ENCODE results near the gene TAP1.

Gene TAP1

GRCh38 chr6:32843979-32844838 lies 9.3 kb downstream of the TAP1 start, which contains the start of gene PSMB8 (continued):
- no peak for TF ChIP-seq ZNF280C (tag by site-specific recombination; IDR thresholded peaks at IDR 0.05)
- no peak for TF ChIP-seq TRIM28 (IDR thresholded peaks at IDR 0.05; ENCODE audit: borderline replicate concordance, low read length)
- TF ChIP-seq KLF17 (tag by site-specific recombination; IDR thresholded peaks at IDR 0.05): 0 out of 2 replicates have a peak, but pooled peaks have one; percentile 15

- TF ChIP-seq ZNF560 (tag by site-specific recombination; IDR thresholded peaks at IDR 0.05; ENCODE audit: borderline replicate concordance) (no peak), FEZF1 (tag by site-specific recombination; IDR thresholded peaks at IDR 0.05) (no peak), ZNF2 (tag by site-specific recombination; IDR thresholded peaks at IDR 0.05) (no peak), PBX3 (CRISPR knock-in tag; IDR thresholded peaks at IDR 0.05) (no peak), ZNF777 (tag by site-specific recombination; IDR thresholded peaks at IDR 0.05; ENCODE audit: borderline replicate concordance) (no peak), HOXD13 (CRISPR knock-in tag; IDR thresholded peaks at IDR 0.05; ENCODE audit: borderline replicate concordance) (no peak), ZNF404 (tag by site-specific recombination; IDR thresholded peaks at IDR 0.05) (no peak), ZNF16 (tag by site-specific recombination; IDR thresholded peaks at IDR 0.05; ENCODE audit: low read depth) (no peak), ZBTB8A (tag by site-specific recombination; IDR thresholded peaks at IDR 0.05) (no peak), ZNF658 (tag by site-specific recombination; IDR thresholded peaks at IDR 0.05) (no peak), ZNF791 (tag by site-specific recombination; IDR thresholded peaks at IDR 0.05) (no peak), ELK4 (IDR thresholded peaks at IDR 0.05; ENCODE audit: borderline replicate concordance, low read depth, low read length) (no peak), ZBTB7A (tag by site-specific recombination; IDR thresholded peaks at IDR 0.05; ENCODE audit: low read depth) (no peak), ZNF362 (tag by site-specific recombination; IDR thresholded peaks at IDR 0.05) (no peak), ZNF530 (tag by site-specific recombination; IDR thresholded peaks at IDR 0.05; ENCODE audit: low read depth) (no peak), ZNF354C (tag by site-specific recombination; IDR thresholded peaks at IDR 0.05; ENCODE audit: borderline replicate concordance, low read depth) (no peak), SP3 (tag by site-specific recombination; IDR thresholded peaks at IDR 0.05) (no peak), ZNF423 (tag by site-specific recombination; IDR thresholded peaks at IDR 0.05) (no peak), ZNF18 (tag by site-specific recombination; IDR thresholded peaks at IDR 0.05) (no peak), ZNF529 (tag by site-specific recombination; IDR thresholded peaks at IDR 0.05; ENCODE audit: insufficient replicate concordance) (no peak)
- no peaks in the 10 kb centered on the region for H3K4me1 ChIP-seq (ENCODE audit: control insufficient read depth, insufficient read depth, low read length)
- ChIA-PET POLR2A (interaction anchor here (1.8 to 2.3 kb wide), 3 partner anchors 10 to 128 kb away, joined by 4 to 20 read pairs (median 7); partner anchors contain the start of genes PSMB9 and TAP1), CTCF (interaction anchor here (0.6 to 4.2 kb wide), 5 partner anchors 13 to 111 kb away, joined by 3 to 46 read pairs (median 8); partner anchors contain the start of genes PSMB9 and TAP1)
- peak overlapping the region; percentile 31 for H3K4me3 ChIP-seq (ENCODE audit: low read depth, low read length)
- no peak overlapping the region for H3K27ac ChIP-seq (ENCODE audit: extremely low read depth, low read depth, low read length)
- no peaks in the 10 kb centered on the region for H3K9me3 ChIP-seq (ENCODE audit: control insufficient read depth, insufficient read depth, low read depth, low read length)
- peaks cover 6 to 27% of the 10 kb centered on the region in 2 experiments; a peak in 2 of 3 replicates for H3K36me3 ChIP-seq (ENCODE audit: control insufficient read depth in 2 of 2, insufficient read depth in 1 of 2, low read length in 2 of 2)
Observed at GRCh38 chr6:32843331-32843978, 10.0 kb downstream of the TAP1 start.
